ENCODE measurements around the gene DGLUCY. TPM values are rescaled to one million over a fixed set of nuclear protein-coding genes. Genes with fewer than 3 reads are reported as not detected.

Gene DGLUCY
- total and polyA plus RNA-seq, 2 donors (not counting 1 experiment from before 2014, with no cell fraction given), result 91.5 to 103 TPM

- Histone ChIP-seq H4K20me1 (ENCODE audit: control insufficient read depth, insufficient read depth, low read length, poor library complexity, severe bottlenecking) (no peaks in the 10 kb centered on the region), H3K79me2 (ENCODE audit: control insufficient read depth, insufficient read depth, low read length) (peaks cover 75% of the 10 kb centered on the region), H3K27ac (ENCODE audit: low read length in 2 of 2) (no peak overlapping the region), H3K9ac (ENCODE audit: low read length) (no peak overlapping the region), H3K9me3 (ENCODE audit: control extremely low read depth in 1 of 3, control insufficient read depth in 2 of 3, insufficient read depth in 1 of 3, low read length in 2 of 3) (peaks cover 0 to 6% (median 4%) of the 10 kb centered on the region in 3 donors), H2AFZ (ENCODE audit: insufficient read depth, low read depth, low read length, poor library complexity, severe bottlenecking) (no peak overlapping the region), H3K4me3 (ENCODE audit: control extremely low read depth in 1 of 5, extremely low read depth in 1 of 5, insufficient read depth in 1 of 5, low read depth in 2 of 5, low read length in 4 of 5) (no peak overlapping the region), H3K4me2 (replicated peaks; ENCODE audit: low read depth, low read length, poor library complexity, severe bottlenecking) (no peak overlapping the region), H3K4me1 (ENCODE audit: control insufficient read depth in 2 of 2, insufficient read depth in 2 of 2, low read length in 2 of 2) (peaks cover 19 to 23% of the 10 kb centered on the region in 2 donors), H3K27me3 (replicated peaks in 1 of 4; ENCODE audit: control extremely low read depth in 1 of 4, control insufficient read depth in 3 of 4, insufficient read depth in 4 of 4, low read length in 3 of 4) (no peaks in the 10 kb centered on the region), H3K36me3 (replicated peaks in 1 of 2; ENCODE audit: control extremely low read depth in 1 of 2, control insufficient read depth in 1 of 2, extremely low read depth in 1 of 2, insufficient read depth in 2 of 2, low read length in 1 of 2) (peaks cover 0 to 43% of the 10 kb centered on the region in 2 experiments)
- ChIA-PET CTCF (no interaction called here), POLR2A (no interaction called here)
- TF ChIP-seq CTCF (IDR thresholded peaks at IDR 0.05) (no peak), EZH2 (IDR thresholded peaks at IDR 0.05; ENCODE audit: borderline replicate concordance, insufficient read depth, low read depth, low read length, poor library complexity, severe bottlenecking) (no peak)
- intact Hi-C loops (cut with micrococcal nuclease), result no loop called here
- peaks cover 31% of the 10 kb centered on the region for H3K4me1 Mint-ChIP-seq
- no peaks in the 10 kb centered on the region for H3K9me3 Mint-ChIP-seq (ENCODE audit: insufficient read depth)
- no peak for DNase-seq
- H3K27me3 Mint-ChIP-seq, result no peaks in the 10 kb centered on the region
- no peak for ATAC-seq (ENCODE audit: low read depth)
- WGBS (ENCODE audit: insufficient coverage), result 100% methylated on average over 3 of the region's 4 CpGs
- H3K4me3 Mint-ChIP-seq, result no peak overlapping the region
- no peak overlapping the region for H3K27ac Mint-ChIP-seq
These were observed 14.1 kb downstream of the DGLUCY start for GRCh38 chr14:91127924-91128323.

GRCh38 chr14:91128699-91129098 lies 14.8 kb downstream of the DGLUCY start:
- Histone ChIP-seq H3K9ac (ENCODE audit: low read length) (no peak overlapping the region), H2AFZ (ENCODE audit: insufficient read depth, low read depth, low read length, poor library complexity, severe bottlenecking) (no peak overlapping the region), H3K9me3 (ENCODE audit: control extremely low read depth in 1 of 3, control insufficient read depth in 2 of 3, insufficient read depth in 1 of 3, low read length in 2 of 3) (peaks cover 0 to 6% (median 4%) of the 10 kb centered on the region in 3 donors), H3K4me2 (replicated peaks; ENCODE audit: low read depth, low read length, poor library complexity, severe bottlenecking) (no peak overlapping the region), H4K20me1 (ENCODE audit: control insufficient read depth, insufficient read depth, low read length, poor library complexity, severe bottlenecking) (no peaks in the 10 kb centered on the region), H3K27ac (ENCODE audit: low read length in 2 of 2) (peak overlapping the region in 1 of 2 donors; percentile 52), H3K4me1 (ENCODE audit: control insufficient read depth in 2 of 2, insufficient read depth in 2 of 2, low read length in 2 of 2) (peaks cover 17 to 18% of the 10 kb centered on the region in 2 donors), H3K36me3 (replicated peaks in 1 of 2; ENCODE audit: control extremely low read depth in 1 of 2, control insufficient read depth in 1 of 2, extremely low read depth in 1 of 2, insufficient read depth in 2 of 2, low read length in 1 of 2) (peaks cover 0 to 41% of the 10 kb centered on the region in 2 experiments), H3K4me3 (ENCODE audit: control extremely low read depth in 1 of 5, extremely low read depth in 1 of 5, insufficient read depth in 1 of 5, low read depth in 2 of 5, low read length in 4 of 5) (no peak overlapping the region), H3K27me3 (replicated peaks in 1 of 4; ENCODE audit: control extremely low read depth in 1 of 4, control insufficient read depth in 3 of 4, insufficient read depth in 4 of 4, low read length in 3 of 4) (no peaks in the 10 kb centered on the region), H3K79me2 (ENCODE audit: control insufficient read depth, insufficient read depth, low read length) (peaks cover 75% of the 10 kb centered on the region)
- no peak overlapping the region for H3K4me3 Mint-ChIP-seq
- 87% methylated on average over 2 of the region's 4 CpGs for WGBS (ENCODE audit: insufficient coverage)
- peaks cover 24% of the 10 kb centered on the region for H3K4me1 Mint-ChIP-seq
- peak overlapping the region; percentile 68 for H3K27ac Mint-ChIP-seq
- POLR2A ChIA-PET, result no interaction called here
- no peaks in the 10 kb centered on the region for H3K9me3 Mint-ChIP-seq (ENCODE audit: insufficient read depth)
- no peaks in the 10 kb centered on the region for H3K27me3 Mint-ChIP-seq
- TF ChIP-seq CTCF (IDR thresholded peaks at IDR 0.05) (no peak), EZH2 (IDR thresholded peaks at IDR 0.05; ENCODE audit: borderline replicate concordance, insufficient read depth, low read depth, low read length, poor library complexity, severe bottlenecking) (no peak)
- intact Hi-C loops (cut with micrococcal nuclease), result no loop called here
- DNase-seq, result no peak
- CTCF ChIA-PET, result interaction anchor here (1.5 kb wide), 1 partner anchor 45 kb away, joined by 7 read pairs; no protein-coding TSS in a partner anchor
- ATAC-seq (ENCODE audit: low read depth), result no peak
